ENCODE measurements around the gene ANGEL1.

Gene ANGEL1

GRCh38 chr14:76812422-76813383, at the start of gene ANGEL1:
Gene ANGEL1 (minus strand): TSS chr14:76812882. CDS start chr14:76812827, 55 bp downstream.
- H3K79me2 ChIP-seq (ENCODE audit: insufficient read depth, low read length) = peaks cover 3% of the 10 kb centered on the region; the same call in 1 of the 2 replicates

GRCh38 chr14:76861574-76862255, 49.0 kb upstream of the ANGEL1 start:
- no peaks in the 10 kb centered on the region for H3K36me3 ChIP-seq (ENCODE audit: low read length)
- TF ChIP-seq EZH2phosphoT487 (conservative IDR thresholded peaks at IDR 0.05; ENCODE audit: low read length) (no peak), CTCF (IDR thresholded peaks at IDR 0.05; ENCODE audit: insufficient read depth, low read length, poor library complexity, severe bottlenecking) (no peak)
- H3K27ac ChIP-seq (ENCODE audit: low read depth, low read length) = no peak overlapping the region
- no peak overlapping the region for H3K4me3 ChIP-seq (ENCODE audit: insufficient read depth, low read length, poor library complexity, severe bottlenecking)
- H3K9me2 ChIP-seq (replicated peaks; ENCODE audit: insufficient read depth, low read length) = no peaks in the 10 kb centered on the region
- no peaks in the 10 kb centered on the region for H4K20me1 ChIP-seq (ENCODE audit: low read depth, low read length)
- no peaks in the 10 kb centered on the region for H3F3A ChIP-seq (ENCODE audit: insufficient read depth)
- no peaks in the 10 kb centered on the region for H3K27me3 ChIP-seq (ENCODE audit: low read length)
- no peak overlapping the region for H3K9ac ChIP-seq (ENCODE audit: low read length)
- no peak overlapping the region for H3K4me2 ChIP-seq (ENCODE audit: low read depth, low read length, poor library complexity, severe bottlenecking)
- no peaks in the 10 kb centered on the region for H3K79me2 ChIP-seq (ENCODE audit: insufficient read depth, low read length)
- H2AFZ ChIP-seq (ENCODE audit: low read depth, low read length, severe bottlenecking) = no peak overlapping the region
- no peaks in the 10 kb centered on the region for H3K9me3 ChIP-seq (ENCODE audit: insufficient read depth, low read length)

More at GRCh38 chr14:76812422-76813383, at the start of gene ANGEL1:
- Histone ChIP-seq H3K9ac (ENCODE audit: low read length) (peak within 1 kb of the TSS; percentile 78), H2AFZ (ENCODE audit: low read depth, low read length, severe bottlenecking) (peak within 1 kb of the TSS; percentile 89), H3K9me2 (replicated peaks; ENCODE audit: insufficient read depth, low read length) (no peaks in the 10 kb centered on the region), H3K27ac (ENCODE audit: low read depth, low read length) (peak within 1 kb of the TSS; percentile 26; the same call in 1 of the 2 replicates), H3K4me2 (ENCODE audit: low read depth, low read length, poor library complexity, severe bottlenecking) (peak within 1 kb of the TSS; percentile 93), H3K9me3 (ENCODE audit: insufficient read depth, low read length) (no peaks in the 10 kb centered on the region), H3K36me3 (ENCODE audit: low read length) (no peaks in the 10 kb centered on the region), H3K4me3 (ENCODE audit: insufficient read depth, low read length, poor library complexity, severe bottlenecking) (peak within 1 kb of the TSS; percentile 58), H4K20me1 (ENCODE audit: low read depth, low read length) (no peaks in the 10 kb centered on the region), H3F3A (ENCODE audit: insufficient read depth) (no peaks in the 10 kb centered on the region), H3K27me3 (ENCODE audit: low read length) (no peaks in the 10 kb centered on the region)
- TF ChIP-seq EZH2phosphoT487 (conservative IDR thresholded peaks at IDR 0.05; ENCODE audit: low read length) = no peak
- no peak for TF ChIP-seq CTCF (IDR thresholded peaks at IDR 0.05; ENCODE audit: insufficient read depth, low read length, poor library complexity, severe bottlenecking)

GRCh38 chr14:76856769-76857168, 44.1 kb upstream of the ANGEL1 start:
- Histone ChIP-seq H4K20me1 (ENCODE audit: low read depth, low read length) (no peaks in the 10 kb centered on the region), H3K36me3 (ENCODE audit: low read length) (no peaks in the 10 kb centered on the region), H3K4me3 (ENCODE audit: insufficient read depth, low read length, poor library complexity, severe bottlenecking) (no peak overlapping the region), H2AFZ (ENCODE audit: low read depth, low read length, severe bottlenecking) (no peak overlapping the region), H3K27me3 (ENCODE audit: low read length) (no peaks in the 10 kb centered on the region; the same call in 1 of the 2 replicates), H3F3A (ENCODE audit: insufficient read depth) (no peaks in the 10 kb centered on the region), H3K27ac (ENCODE audit: low read depth, low read length) (no peak overlapping the region), H3K79me2 (ENCODE audit: insufficient read depth, low read length) (no peaks in the 10 kb centered on the region), H3K9ac (ENCODE audit: low read length) (no peak overlapping the region), H3K9me3 (ENCODE audit: insufficient read depth, low read length) (no peaks in the 10 kb centered on the region), H3K9me2 (replicated peaks; ENCODE audit: insufficient read depth, low read length) (no peaks in the 10 kb centered on the region), H3K4me2 (ENCODE audit: low read depth, low read length, poor library complexity, severe bottlenecking) (no peak overlapping the region)
- TF ChIP-seq CTCF (IDR thresholded peaks at IDR 0.05; ENCODE audit: insufficient read depth, low read length, poor library complexity, severe bottlenecking) (no peak), EZH2phosphoT487 (conservative IDR thresholded peaks at IDR 0.05; ENCODE audit: low read length) (no peak)
